ENCODE measurements around the gene CYB561D1.
"Not testable (repeated sequence)": the region's sequence is repeated elsewhere in the genome, so short reads cannot be mapped to it uniquely, and the experiment has no call there.

The CYB561D1 gene

DNA sequence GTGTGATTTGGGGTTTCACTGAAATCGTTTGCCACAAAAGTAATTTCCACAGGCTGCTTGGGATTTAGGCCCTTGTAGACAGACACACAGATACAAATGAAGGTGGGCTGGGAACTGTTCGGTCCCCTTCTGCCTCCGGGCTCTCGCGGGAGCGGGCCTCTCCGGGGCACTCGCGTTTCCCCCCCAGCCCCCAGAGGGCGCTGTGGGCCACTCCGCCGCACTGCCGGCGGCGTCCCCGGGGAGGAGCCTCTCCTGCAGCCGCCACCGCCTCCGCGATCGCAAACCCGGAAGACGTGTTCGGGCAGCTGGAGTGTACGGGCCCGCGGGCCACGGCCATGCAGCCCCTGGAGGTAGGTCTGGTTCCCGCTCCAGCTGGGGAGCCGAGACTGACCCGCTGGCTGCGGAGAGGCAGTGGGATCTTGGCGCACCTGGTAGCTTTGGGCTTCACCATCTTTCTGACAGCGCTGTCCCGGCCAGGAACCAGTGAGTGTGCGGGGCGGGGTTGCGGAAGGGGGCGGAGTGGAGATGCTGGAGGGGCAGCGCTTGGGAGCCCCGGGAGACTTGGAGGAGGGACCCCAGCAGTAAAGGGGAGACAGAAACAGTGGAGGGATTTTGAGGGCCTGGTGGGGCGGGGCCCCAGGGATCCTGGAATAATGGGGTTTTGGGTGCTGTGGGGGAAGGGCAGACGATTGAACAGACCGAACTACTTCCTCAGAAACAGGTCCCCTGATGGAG, at the start of gene CYB561D1:
TSS of gene CYB561D1 (plus strand) at position 290 of the 735 bp plus-strand sequence. CDS start at position 336, 46 bp downstream.
- DNase-seq (ENCODE audit: low read depth), result peak; percentile 85

DNA sequence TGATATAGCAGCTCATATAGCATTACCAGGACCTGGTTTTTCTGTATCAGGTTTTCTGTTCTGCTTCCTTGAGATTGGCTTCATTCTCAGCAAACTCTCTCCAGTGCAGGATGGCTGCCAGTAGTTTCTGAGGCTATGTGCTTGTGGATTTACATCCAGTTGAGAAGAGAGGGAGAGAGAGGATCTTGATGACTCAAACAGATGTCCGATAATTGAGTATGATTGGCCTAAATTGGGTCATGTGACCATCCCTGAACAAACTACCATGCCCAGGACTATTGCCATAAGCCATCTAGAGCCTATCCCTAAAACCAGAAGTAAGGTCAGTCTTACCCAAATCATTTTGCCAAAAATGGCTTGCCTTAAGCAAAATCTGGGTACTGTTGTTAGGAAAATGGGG, 49.5 kb upstream of the CYB561D1 start:
- peak; percentile 40 for DNase-seq (ENCODE audit: low read depth)

GRCh38 chr1:109445949-109446695, 47.8 kb upstream of the CYB561D1 start:
- peak; percentile 92 for DNase-seq (ENCODE audit: low read depth)

DNA sequence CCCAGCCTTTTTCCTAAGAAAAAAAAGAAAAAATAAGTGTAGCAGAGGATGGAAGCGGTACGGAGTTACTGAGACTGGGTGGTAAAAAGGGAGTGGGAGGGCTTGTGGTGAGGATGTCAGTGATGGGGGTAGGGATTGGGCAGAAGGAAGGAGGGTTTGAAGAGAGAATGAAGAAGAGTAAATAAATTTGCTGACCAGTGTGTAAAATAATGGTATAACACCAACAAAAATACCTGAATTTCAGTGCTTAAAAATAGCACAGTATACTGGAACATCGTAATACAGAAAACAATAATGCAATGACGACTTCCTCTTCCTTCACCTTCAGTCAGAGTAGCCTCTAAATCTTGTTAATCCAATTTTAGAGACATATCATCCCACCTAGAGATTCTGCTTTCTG, 46.4 kb upstream of the CYB561D1 start:
- no peak for DNase-seq (ENCODE audit: low read depth)

- no peak for DNase-seq (ENCODE audit: low read depth)
Observed at GRCh38 chr1:109454497-109455133, 39.3 kb upstream of the CYB561D1 start.

GRCh38 chr1:109457819-109458218, 36.1 kb upstream of the CYB561D1 start:
- no peak for DNase-seq (ENCODE audit: low read depth)

DNA sequence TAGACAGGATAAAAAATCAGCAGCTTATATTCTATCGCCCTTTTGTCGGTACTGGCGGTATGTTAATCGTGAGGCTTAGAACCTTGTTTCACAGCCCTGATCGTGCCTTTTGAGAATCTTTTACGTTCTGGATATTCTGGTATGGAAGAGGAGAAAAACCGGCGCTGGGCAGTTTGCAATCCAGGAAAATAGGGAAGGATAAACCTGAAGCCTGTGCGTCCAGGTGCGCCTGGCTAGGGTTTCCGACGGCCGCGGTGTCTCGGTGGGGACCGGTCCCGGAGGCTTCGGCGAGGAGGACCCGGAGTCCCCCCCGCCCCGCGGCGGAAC, 27.8 kb upstream of the CYB561D1 start:
- DNase-seq (ENCODE audit: low read depth), result no peak

DNA sequence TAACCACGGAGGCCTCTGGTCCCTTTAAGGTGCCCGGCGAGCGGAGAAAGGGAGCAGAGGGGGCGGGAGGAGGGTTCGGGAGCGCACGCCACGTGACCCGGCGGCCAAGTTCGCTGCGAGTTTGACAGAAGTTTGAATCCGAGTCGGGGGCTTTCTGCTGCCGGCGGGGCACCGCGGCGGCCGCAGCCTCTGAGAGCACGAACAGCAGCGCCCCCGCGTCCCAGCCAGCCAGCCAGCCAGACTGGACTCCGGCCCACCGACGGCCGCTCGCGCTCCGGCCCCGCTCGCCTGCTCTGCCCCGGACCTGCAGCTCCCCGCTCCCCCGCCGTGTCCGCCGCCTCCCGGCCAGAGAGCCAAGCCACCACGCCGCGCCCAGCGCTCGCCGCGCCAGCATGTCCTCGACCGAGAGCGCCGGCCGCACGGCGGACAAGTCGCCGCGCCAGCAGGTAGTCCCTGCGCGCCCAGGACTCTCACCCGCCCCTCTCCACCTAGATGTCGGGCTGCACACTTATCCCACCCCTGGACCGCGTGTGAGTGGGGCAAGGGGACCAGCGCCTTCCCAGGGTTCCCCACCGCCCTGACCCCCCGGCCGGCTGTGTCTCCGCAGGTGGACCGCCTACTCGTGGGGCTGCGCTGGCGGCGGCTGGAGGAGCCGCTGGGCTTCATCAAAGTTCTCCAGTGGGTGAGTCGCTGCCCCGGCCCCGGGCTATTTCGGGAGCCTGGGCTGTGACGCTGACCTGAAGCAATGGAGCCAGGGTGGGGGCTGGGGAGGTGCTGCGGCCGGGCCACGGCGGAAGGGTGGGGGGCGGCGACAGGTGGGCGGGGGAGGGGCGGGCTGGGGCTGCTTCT, 27.2 kb upstream of the CYB561D1 start, which contains the start of gene SYPL2:
TSS of gene SYPL2 (plus strand) at position 95 of the 849 bp plus-strand sequence. CDS start at position 393, 298 bp downstream.
- peak; percentile 57 for DNase-seq (ENCODE audit: low read depth)

DNA sequence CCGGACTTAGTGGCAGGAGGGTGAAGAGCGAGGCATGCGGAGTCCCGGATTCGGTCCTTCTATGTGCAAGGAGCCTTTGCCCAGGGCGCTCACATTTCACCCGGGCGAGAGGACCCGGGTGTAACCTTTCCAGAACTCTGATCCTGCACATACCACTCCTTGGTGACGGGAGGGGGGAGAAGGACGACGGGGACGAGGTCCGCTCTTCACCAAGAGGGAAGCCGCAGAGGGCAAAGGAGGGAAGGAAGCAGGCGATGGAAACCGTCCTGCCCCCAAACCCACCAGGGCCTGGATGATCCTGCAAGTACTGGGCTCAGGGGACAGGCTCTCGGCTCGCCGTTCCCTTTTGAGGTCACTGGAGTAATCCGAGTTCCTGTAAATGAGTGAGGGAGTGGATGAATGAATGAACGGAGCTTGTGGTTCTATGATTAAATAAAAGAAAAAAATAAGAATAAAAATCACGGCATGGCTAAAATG, 26.6 kb upstream of the CYB561D1 start:
- DNase-seq (ENCODE audit: low read depth), result no peak

GRCh38 chr1:109468061-109468460, 25.8 kb upstream of the CYB561D1 start:
- no peak for DNase-seq (ENCODE audit: low read depth)

- DNase-seq (ENCODE audit: low read depth), result no peak
Observed at GRCh38 chr1:109468903-109469302, 25.0 kb upstream of the CYB561D1 start.

- no peak for DNase-seq (ENCODE audit: low read depth)
Observed at GRCh38 chr1:109470245-109470644, 23.6 kb upstream of the CYB561D1 start.

DNA sequence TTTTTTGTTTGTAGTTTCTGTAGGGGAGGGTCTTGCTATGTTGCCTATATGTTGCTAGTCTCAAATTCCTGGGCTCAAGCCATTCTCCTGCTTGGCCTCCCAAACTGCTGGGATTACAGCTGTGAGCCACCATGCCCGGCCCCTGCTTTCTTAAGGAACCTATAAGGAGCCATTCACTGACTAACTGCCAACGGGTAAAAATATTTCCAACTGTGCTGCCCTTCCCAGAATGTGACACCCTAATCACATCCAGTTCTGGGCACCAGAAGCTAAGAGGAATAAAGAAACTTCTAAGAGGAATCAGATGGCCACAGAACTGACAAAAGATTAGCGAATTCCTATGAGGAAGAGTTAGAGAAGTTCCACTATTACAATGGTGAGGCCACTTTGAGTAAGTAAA, 21.1 kb upstream of the CYB561D1 start:
- no peak for DNase-seq (ENCODE audit: low read depth)

DNA sequence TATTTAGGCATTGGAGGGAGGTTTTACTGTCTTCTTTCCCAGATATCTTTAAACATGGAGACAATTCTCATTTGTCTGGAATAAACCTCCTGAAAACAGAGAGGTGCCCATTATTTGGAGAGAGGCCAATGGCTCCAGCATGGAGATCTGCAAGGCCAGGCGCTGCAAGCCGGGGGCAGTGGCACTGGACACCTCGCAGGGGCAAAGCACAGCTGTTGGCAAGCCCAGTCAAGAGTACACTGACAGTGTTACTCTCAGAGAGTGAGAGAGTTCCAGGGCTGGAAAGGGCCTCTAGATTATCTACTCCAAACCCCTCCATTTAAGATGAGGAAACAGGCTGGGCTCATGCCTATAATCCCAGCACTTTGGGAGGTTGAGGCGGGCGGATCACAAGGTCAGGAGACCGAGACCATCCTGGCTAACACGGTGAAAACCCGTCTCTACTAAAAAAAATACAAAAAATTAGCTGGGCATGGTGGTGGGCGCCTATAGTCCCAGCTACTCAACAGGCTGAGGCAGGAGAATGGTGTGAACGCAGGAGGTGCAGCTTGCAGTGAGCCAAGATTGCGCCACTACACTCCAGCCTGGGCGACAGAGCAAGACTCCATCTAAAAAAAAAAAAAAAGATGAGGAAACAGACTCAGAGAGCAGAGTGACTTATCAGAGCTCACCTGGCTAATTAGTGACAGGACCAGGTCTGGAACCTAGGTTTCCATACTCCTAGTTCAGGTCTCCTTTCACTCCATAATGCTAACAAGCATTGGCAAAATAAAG, 20.4 kb upstream of the CYB561D1 start:
- DNase-seq (ENCODE audit: low read depth), result not testable (repeated sequence)

DNA sequence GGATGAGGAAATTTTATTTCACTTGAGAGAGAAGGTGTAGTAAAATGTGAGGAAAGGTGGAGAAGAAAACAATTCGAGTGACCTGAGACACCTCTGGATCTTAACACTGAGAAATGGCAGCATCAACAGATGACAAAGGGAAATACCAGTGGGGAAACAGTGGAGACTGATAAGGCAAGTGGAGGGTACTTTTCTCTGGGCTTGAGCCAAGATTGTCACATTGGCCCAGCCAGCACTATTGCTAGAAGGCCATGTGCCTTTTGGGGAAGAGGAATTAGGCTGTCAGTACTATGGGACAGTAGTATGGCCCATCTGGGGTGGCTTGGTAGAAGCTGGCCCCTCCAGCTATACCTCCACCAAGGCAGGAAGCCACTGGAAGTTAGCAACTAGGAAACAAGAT, 19.2 kb upstream of the CYB561D1 start:
- no peak for DNase-seq (ENCODE audit: low read depth)

GRCh38 chr1:109475261-109475660, 18.6 kb upstream of the CYB561D1 start:
- DNase-seq (ENCODE audit: low read depth), result no peak

DNA sequence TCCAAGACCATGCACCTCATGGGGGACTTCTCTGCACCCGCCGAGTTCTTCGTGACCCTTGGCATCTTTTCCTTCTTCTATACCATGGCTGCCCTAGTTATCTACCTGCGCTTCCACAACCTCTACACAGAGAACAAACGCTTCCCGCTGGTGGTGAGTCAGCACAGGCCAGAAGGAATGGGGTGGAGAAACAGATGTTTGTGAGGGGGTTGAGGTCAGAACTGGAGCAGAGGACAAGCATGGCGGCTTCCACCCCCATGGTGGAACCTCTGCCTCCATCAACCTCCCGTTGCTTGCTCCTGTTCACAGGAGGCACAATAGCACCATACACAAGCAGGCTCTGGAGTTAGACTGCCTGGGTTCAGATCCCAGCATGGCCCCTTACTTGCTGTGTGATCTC, 17.1 kb upstream of the CYB561D1 start:
- DNase-seq (ENCODE audit: low read depth), result no peak

- DNase-seq (ENCODE audit: low read depth), result no peak
Observed at GRCh38 chr1:109477821-109478220, 16.1 kb upstream of the CYB561D1 start.

GRCh38 chr1:109478806-109479205, 15.1 kb upstream of the CYB561D1 start:
- no peak for DNase-seq (ENCODE audit: low read depth)

GRCh38 chr1:109479311-109479710, 14.6 kb upstream of the CYB561D1 start:
- DNase-seq (ENCODE audit: low read depth), result no peak

GRCh38 chr1:109479901-109480300, 14.0 kb upstream of the CYB561D1 start:
- DNase-seq (ENCODE audit: low read depth), result no peak
